Breast epithelium (tissue), 4 donors: ENCODE results near the gene UNC13B. TPM values are rescaled to one million over a fixed set of nuclear protein-coding genes. Genes with fewer than 3 reads are reported as not detected.

Experiments used
- DNase-seq, 2 donors: peaks; one replicate each; pipeline ENCODE4 v3.0.0-alpha.2; 2019; ENCODE audit warnings: low spot score in 2 of 2
- H3K27ac ChIP-seq, 2 donors: fragments of 200-600 bp; sonication (generic) in 1 of 2; one replicate each; pipeline ENCODE4 v1.5.1; 2016 to 2019; ENCODE audit warnings: mild to moderate bottlenecking in 1 of 2
- H3K27me3 ChIP-seq, 2 donors: fragments of 200-600 bp; sonication (generic) in 1 of 2; one replicate each; pipeline versions ENCODE4 v1.5.1 to v1.6.0; 2017 to 2019; ENCODE audit warnings: control low read depth in 1 of 2, mild to moderate bottlenecking in 1 of 2
- H3K36me3 ChIP-seq: fragments of 200-600 bp; one replicate; pipeline ENCODE4 v1.5.1; 2019
- H3K4me1 ChIP-seq, 2 donors: fragments of 200-600 bp; sonication (generic); one replicate each; pipeline ENCODE4 v1.5.1; 2016 to 2019; ENCODE audit warnings: control low read depth in 1 of 2
- H3K4me3 ChIP-seq, 3 donors: fragments of 200-600 bp; sonication (generic); 1 replicate in 2 of 3; 2 replicates in 1 of 3; pipeline ENCODE4 v1.5.1; 2016 to 2019; ENCODE audit warnings: mild to moderate bottlenecking in 3 of 3, moderate library complexity in 2 of 3
- H3K9me3 ChIP-seq, 2 donors: fragments of 200-600 bp; sonication (generic) in 1 of 2; one replicate each; pipeline ENCODE4 v1.5.1; 2016 to 2019; ENCODE audit warnings: control low read depth in 1 of 2
- CTCF ChIP-seq, 3 donors: fragments of 450-650 bp; IDR thresholded peaks; one replicate each; pipeline ENCODE4 v1.5.1; 2016 to 2017; ENCODE audit warnings: antibody characterized with exemption in 3 of 3, mild to moderate bottlenecking in 3 of 3, moderate library complexity in 3 of 3
- POLR2A ChIP-seq: fragments of 450-650 bp; IDR thresholded peaks from one replicate; pipeline ENCODE4 v1.6.1; 2016; ENCODE audit warnings: antibody characterized with exemption, mild to moderate bottlenecking, moderate library complexity
- POLR2AphosphoS5 ChIP-seq, 3 donors: sonication (generic); formaldehyde crosslinking; IDR thresholded peaks; one replicate each; pipeline ENCODE4 v1.6.1; 2017; ENCODE audit warnings: antibody characterized with exemption in 3 of 3
- intact Hi-C: fragments of 100-400 bp; cut with DNase I; formaldehyde crosslinking; loops from one replicate; pipeline ENCODE4 v1.15.1; 2023; ENCODE audit warnings: low total_unique reads
- total RNA-seq, 3 donors: library from RNA; depleted of rRNA; stranded (reverse); fragments of >200 nt; gene quantifications; one replicate each; pipeline ENCODE4 v1.1.0, GENCODE V29; 2016

Gene UNC13B
- total RNA-seq, 3 donors from 2014 or later: 19.3 to 36.6 (median 27.2) TPM

- no peak for TF ChIP-seq POLR2A
- TF ChIP-seq POLR2AphosphoS5 (IDR thresholded peaks at IDR 0.05): no peak
- TF ChIP-seq CTCF (IDR thresholded peaks at IDR 0.05): no peak
- intact Hi-C loops: no loop called here
- no peak for DNase-seq
These were observed 284.2 kb downstream of the UNC13B start for GRCh38 chr9:35446012-35446411.

GRCh38 chr9:35448496-35448895, 286.7 kb downstream of the UNC13B start:
- Histone ChIP-seq H3K4me1 (no peaks in the 10 kb centered on the region), H3K27ac (no peak overlapping the region), H3K36me3 (no peaks in the 10 kb centered on the region), H3K9me3 (no peaks in the 10 kb centered on the region), H3K27me3 (no peaks in the 10 kb centered on the region), H3K4me3 (no peak overlapping the region)
- no peak for DNase-seq
- TF ChIP-seq POLR2A (no peak), CTCF (IDR thresholded peaks at IDR 0.05) (no peak), POLR2AphosphoS5 (IDR thresholded peaks at IDR 0.05) (no peak)
- intact Hi-C loops: no loop called here

More at GRCh38 chr9:35446012-35446411, 284.2 kb downstream of the UNC13B start:
- H3K4me1 ChIP-seq: no peaks in the 10 kb centered on the region
- no peak overlapping the region for H3K27ac ChIP-seq
- no peaks in the 10 kb centered on the region for H3K27me3 ChIP-seq
- H3K36me3 ChIP-seq: no peaks in the 10 kb centered on the region
- H3K4me3 ChIP-seq: no peak overlapping the region
- H3K9me3 ChIP-seq: no peaks in the 10 kb centered on the region

DNA sequence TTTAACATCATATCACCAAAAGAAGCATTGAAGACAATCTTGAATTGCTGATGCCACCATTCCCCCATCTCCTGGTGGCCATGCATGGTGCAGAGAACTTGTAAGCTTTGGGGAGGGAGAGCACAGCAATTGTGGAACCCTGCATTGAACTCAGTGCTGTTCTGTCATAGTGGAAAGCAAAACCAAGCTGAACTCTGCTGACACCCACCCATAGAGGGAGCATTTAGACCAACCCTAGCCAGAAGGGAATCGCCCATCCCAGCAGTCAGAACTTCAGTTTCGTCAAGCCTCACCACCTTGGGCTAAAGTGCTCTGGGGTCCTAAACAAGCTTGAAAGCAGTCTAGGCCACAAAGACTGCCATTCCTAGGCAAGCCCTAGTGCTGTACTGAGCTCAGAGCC, 290.7 kb downstream of the UNC13B start:
- Histone ChIP-seq H3K27ac (no peak overlapping the region), H3K36me3 (no peaks in the 10 kb centered on the region), H3K4me3 (no peak overlapping the region), H3K27me3 (no peaks in the 10 kb centered on the region), H3K4me1 (no peaks in the 10 kb centered on the region), H3K9me3 (peaks cover 7 to 8% of the 10 kb centered on the region in 2 donors)
- DNase-seq: no peak
- intact Hi-C loops: no loop called here
- TF ChIP-seq CTCF (IDR thresholded peaks at IDR 0.05): no peak
- TF ChIP-seq POLR2A: no peak
- TF ChIP-seq POLR2AphosphoS5 (IDR thresholded peaks at IDR 0.05): no peak

GRCh38 chr9:35453786-35454185, 292.0 kb downstream of the UNC13B start:
- TF ChIP-seq CTCF (IDR thresholded peaks at IDR 0.05) (no peak), POLR2A (no peak), POLR2AphosphoS5 (IDR thresholded peaks at IDR 0.05) (no peak)
- no peak overlapping the region for H3K27ac ChIP-seq
- no peaks in the 10 kb centered on the region for H3K4me1 ChIP-seq
- no peaks in the 10 kb centered on the region for H3K27me3 ChIP-seq
- intact Hi-C loops: no loop called here
- no peak for DNase-seq
- H3K9me3 ChIP-seq: peaks cover 7 to 8% of the 10 kb centered on the region in 2 donors
- no peak overlapping the region for H3K4me3 ChIP-seq
- no peaks in the 10 kb centered on the region for H3K36me3 ChIP-seq

Other genes starting within 250 kb of the UNC13B start
- gene PHF24, start 203.7 kb upstream of the UNC13B start, total RNA-seq: 1 to 10 TPM in 1 of 3 donors, under 1 TPM in 2; 0.15 to 1.1 (median 0.33) TPM
- 1 to 10 TPM; 5.4 to 9.0 (median 6.9) TPM for gene DNAJB5, start 172.3 kb upstream of the UNC13B start, total RNA-seq
- 100 to 1,000 TPM; 150 to 173 (median 168) TPM for gene VCP, start 89.4 kb upstream of the UNC13B start, total RNA-seq
- gene FANCG, start 82.1 kb upstream of the UNC13B start, total RNA-seq: 10 to 100 TPM; 10.7 to 15.2 (median 13.4) TPM
- gene PIGO, start 65.4 kb upstream of the UNC13B start, total RNA-seq: 10 to 100 TPM; 15.4 to 24.9 (median 18.0) TPM
- gene STOML2, start 58.9 kb upstream of the UNC13B start, total RNA-seq: 100 to 1,000 TPM in 2 of 3 donors, 10 to 100 TPM in 1; 89.4 to 115 (median 101) TPM
- 10 to 100 TPM in 1 of 3 donors, 1 to 10 TPM in 2; 7.8 to 21.1 (median 8.8) TPM for gene ATOSB, start 46.1 kb upstream of the UNC13B start, total RNA-seq